Measurements from ENCODE around the gene TTC7B.

Gene TTC7B

DNA sequence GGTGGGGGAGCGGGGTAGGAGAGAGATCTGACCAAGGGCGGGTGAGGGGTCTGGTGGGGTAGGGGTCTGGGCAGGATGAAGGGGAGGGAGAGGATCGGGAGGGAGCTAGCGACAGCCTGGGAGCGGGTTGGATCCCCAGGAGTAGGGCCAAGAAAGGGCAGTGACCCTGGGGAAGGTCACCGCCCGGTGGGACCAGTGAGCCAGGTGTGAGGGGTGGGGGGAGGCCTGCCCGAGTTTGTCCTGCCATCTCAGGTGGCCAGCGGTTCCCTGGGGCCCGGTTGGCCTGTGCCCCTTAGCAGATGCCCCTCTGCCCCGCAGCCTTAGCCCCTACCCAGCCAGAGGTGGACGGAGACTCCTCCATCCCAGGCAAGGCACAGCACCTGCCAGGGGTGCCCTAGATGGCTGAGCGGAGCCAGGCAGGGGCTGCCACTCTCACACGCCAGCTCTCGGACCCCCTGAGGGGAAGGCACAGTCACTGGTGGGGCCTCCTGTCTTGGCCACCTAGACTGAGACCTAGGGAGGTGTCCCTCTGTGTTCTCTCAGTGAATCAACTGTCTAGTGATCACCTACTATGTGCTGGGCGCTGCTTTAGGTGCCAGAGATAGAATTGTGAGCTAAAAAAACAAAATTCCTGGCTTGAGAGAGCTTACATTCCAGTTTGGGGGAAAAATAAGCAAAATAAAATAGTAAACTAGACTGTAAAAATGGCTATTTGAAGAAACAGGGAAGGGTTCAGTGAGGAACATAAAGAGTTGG lies 629 bp upstream of the TTC7B start:
- Histone ChIP-seq H2AFZ (peak overlapping the region; percentile 86), H3K79me2 (peaks cover 14% of the 10 kb centered on the region), H3K4me3 (ENCODE audit: low read depth, low read length) (no peak overlapping the region), H3K4me1 (peaks cover 23% of the 10 kb centered on the region), H3K9ac (no peak overlapping the region), H3K9me3 (ENCODE audit: control insufficient read depth, low read length) (no peaks in the 10 kb centered on the region), H3K27ac (no peak overlapping the region), H3K27me3 (ENCODE audit: control insufficient read depth, insufficient read depth, low read length) (no peaks in the 10 kb centered on the region), H3K4me2 (ENCODE audit: low read length) (peak overlapping the region; percentile 31), H3K36me3 (ENCODE audit: control insufficient read depth, insufficient read depth, low read length) (no peaks in the 10 kb centered on the region)
- TF ChIP-seq, protein P1, sequence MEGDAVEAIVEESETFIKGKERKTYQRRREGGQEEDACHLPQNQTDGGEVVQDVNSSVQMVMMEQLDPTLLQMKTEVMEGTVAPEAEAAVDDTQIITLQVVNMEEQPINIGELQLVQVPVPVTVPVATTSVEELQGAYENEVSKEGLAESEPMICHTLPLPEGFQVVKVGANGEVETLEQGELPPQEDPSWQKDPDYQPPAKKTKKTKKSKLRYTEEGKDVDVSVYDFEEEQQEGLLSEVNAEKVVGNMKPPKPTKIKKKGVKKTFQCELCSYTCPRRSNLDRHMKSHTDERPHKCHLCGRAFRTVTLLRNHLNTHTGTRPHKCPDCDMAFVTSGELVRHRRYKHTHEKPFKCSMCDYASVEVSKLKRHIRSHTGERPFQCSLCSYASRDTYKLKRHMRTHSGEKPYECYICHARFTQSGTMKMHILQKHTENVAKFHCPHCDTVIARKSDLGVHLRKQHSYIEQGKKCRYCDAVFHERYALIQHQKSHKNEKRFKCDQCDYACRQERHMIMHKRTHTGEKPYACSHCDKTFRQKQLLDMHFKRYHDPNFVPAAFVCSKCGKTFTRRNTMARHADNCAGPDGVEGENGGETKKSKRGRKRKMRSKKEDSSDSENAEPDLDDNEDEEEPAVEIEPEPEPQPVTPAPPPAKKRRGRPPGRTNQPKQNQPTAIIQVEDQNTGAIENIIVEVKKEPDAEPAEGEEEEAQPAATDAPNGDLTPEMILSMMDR (IDR thresholded peaks at IDR 0.05) = no peak

GRCh38 chr14:90815572-90815821 lies 733 bp downstream of the TTC7B start:
- Histone ChIP-seq H3K27ac (no peak overlapping the region), H3K4me2 (ENCODE audit: low read length) (peak overlapping the region; percentile 96)

DNA sequence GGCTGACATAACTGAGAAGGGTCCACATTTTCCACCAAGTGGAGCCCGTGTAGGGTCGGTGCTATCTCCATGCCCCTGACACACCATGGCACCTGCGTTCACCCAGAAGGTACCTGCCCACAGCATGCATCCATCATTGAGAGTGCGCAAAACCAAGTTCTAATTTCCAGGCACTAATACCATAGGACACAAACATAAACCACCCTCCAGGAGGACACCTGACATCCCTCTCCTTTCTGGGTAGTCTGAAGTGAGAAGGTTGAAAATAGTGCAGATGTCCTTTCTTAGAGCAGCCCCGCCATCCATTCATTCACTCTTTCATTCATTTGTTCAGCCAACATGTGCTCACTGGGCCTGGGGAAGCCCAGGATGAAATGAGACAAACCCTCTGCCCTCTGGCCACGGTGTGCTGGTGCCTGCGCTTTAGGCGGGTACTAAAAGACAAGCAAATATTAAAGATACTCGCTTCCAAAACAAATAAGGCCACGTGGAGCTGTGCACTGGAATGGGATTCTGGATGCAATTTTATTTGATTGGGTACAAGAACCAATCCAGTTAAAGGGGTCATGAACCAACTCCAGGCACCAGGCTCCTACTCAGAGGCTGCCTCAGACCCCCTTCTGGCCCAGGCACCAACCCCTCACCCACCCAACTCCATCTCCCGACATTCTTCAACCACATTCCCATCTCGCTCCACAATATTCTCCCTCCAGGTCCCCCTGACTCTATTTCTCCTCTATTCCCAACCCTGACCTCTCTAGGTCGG lies 1.2 kb downstream of the TTC7B start:
- Histone ChIP-seq H3K4me3 (ENCODE audit: low read depth, low read length) (peak overlapping the region; percentile 75), H2AFZ (peak overlapping the region; percentile 67), H3K36me3 (ENCODE audit: control insufficient read depth, insufficient read depth, low read length) (no peaks in the 10 kb centered on the region), H3K27ac (no peak overlapping the region), H3K4me1 (peaks cover 27% of the 10 kb centered on the region), H3K9me3 (ENCODE audit: control insufficient read depth, low read length) (no peaks in the 10 kb centered on the region), H3K4me2 (ENCODE audit: low read length) (peak overlapping the region; percentile 96), H3K9ac (peak overlapping the region; percentile 8), H3K27me3 (ENCODE audit: control insufficient read depth, insufficient read depth, low read length) (no peaks in the 10 kb centered on the region), H3K79me2 (peaks cover 23% of the 10 kb centered on the region)
- TF ChIP-seq, protein P1 (IDR thresholded peaks at IDR 0.05) = no peak

More at GRCh38 chr14:90815572-90815821, 733 bp downstream of the TTC7B start:
- H3K9ac ChIP-seq = peak overlapping the region; percentile 8
- no peaks in the 10 kb centered on the region for H3K27me3 ChIP-seq (ENCODE audit: control insufficient read depth, insufficient read depth, low read length)
- peak overlapping the region; percentile 67 for H2AFZ ChIP-seq
- H3K4me3 ChIP-seq (ENCODE audit: low read depth, low read length) = peak overlapping the region; percentile 75
- H3K4me1 ChIP-seq = peaks cover 27% of the 10 kb centered on the region
- no peaks in the 10 kb centered on the region for H3K36me3 ChIP-seq (ENCODE audit: control insufficient read depth, insufficient read depth, low read length)
- H3K9me3 ChIP-seq (ENCODE audit: control insufficient read depth, low read length) = no peaks in the 10 kb centered on the region
- TF ChIP-seq, protein P1 (IDR thresholded peaks at IDR 0.05) = no peak
- H3K79me2 ChIP-seq = peaks cover 20% of the 10 kb centered on the region

DNA sequence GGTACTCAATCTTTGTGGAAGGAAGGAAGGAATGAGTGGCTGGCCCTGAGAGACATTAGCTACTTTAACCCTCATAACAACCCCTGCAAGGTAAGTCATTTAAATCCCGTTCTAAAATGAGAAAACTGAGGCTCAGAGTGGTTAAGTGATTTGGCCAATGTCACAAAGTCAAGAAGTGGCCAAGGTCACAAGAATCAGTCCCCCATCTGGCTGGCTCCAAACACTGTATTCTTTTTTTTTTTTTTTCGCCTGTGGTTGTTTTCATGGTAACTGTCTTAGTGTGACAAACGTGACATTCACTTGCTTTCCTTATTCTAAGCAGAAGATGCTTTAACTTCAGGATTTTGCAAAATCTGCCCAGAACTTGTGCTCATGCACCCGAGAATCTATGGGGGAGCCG lies 2.8 kb downstream of the TTC7B start:
- TF ChIP-seq, protein P1 (IDR thresholded peaks at IDR 0.05) = no peak
- no peak overlapping the region for H2AFZ ChIP-seq
- H3K4me2 ChIP-seq (ENCODE audit: low read length) = no peak overlapping the region
- peaks cover 36% of the 10 kb centered on the region for H3K79me2 ChIP-seq
- no peak overlapping the region for H3K4me3 ChIP-seq (ENCODE audit: low read depth, low read length)
- no peaks in the 10 kb centered on the region for H3K36me3 ChIP-seq (ENCODE audit: control insufficient read depth, insufficient read depth, low read length)
- H3K27me3 ChIP-seq (ENCODE audit: control insufficient read depth, insufficient read depth, low read length) = no peaks in the 10 kb centered on the region
- no peaks in the 10 kb centered on the region for H3K9me3 ChIP-seq (ENCODE audit: control insufficient read depth, low read length)
- H3K27ac ChIP-seq = no peak overlapping the region
- no peak overlapping the region for H3K9ac ChIP-seq
- H3K4me1 ChIP-seq = peaks cover 29% of the 10 kb centered on the region

Measured in parathyroid adenoma (tissue), 2 donors.